VCaP (cell line): Measurements from ENCODE around the gene STUM.

Experiments
- H3K27ac ChIP-seq: fragments of 450-650 bp; 2 replicates; pipeline ENCODE4 v1.5.1; 2017
- TF ChIP-seq, protein P1 (sequence below): fragments of 450-650 bp; conservative IDR thresholded peaks from 2 replicates; pipeline ENCODE4 v1.5.1; 2017; ENCODE audit warnings: mild to moderate bottlenecking, moderate library complexity

The STUM gene

DNA sequence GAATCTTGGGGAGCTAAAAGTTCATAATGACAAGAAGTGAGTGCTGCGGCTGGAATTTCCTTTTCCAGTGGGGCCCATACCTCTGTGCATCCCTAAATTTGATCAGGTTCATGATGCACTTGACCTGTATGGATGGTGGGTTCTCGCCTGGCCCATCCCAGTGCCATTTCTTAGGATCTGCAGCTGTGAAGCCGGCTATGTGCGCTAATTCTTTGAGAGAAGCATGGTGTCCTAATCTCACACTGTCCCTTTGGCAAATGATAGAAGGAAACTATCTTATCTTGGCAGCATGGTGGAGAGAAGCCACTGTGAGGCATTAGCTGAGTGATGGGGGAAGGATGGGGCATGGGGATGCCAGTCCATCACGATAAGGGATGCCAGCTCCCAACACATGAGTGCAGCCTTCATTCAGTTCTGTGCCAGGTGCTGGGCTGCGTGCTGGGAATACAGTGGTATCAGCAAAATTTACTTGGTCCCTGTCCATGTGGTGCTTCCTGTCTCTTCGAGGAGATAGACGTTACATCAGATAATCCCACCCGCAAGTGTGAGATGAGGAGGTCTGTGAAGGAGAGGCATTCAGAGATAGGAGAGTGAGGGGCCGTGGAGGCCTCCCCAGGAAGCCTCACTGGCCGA, 30.5 kb downstream of the STUM start:
- TF ChIP-seq, protein P1, sequence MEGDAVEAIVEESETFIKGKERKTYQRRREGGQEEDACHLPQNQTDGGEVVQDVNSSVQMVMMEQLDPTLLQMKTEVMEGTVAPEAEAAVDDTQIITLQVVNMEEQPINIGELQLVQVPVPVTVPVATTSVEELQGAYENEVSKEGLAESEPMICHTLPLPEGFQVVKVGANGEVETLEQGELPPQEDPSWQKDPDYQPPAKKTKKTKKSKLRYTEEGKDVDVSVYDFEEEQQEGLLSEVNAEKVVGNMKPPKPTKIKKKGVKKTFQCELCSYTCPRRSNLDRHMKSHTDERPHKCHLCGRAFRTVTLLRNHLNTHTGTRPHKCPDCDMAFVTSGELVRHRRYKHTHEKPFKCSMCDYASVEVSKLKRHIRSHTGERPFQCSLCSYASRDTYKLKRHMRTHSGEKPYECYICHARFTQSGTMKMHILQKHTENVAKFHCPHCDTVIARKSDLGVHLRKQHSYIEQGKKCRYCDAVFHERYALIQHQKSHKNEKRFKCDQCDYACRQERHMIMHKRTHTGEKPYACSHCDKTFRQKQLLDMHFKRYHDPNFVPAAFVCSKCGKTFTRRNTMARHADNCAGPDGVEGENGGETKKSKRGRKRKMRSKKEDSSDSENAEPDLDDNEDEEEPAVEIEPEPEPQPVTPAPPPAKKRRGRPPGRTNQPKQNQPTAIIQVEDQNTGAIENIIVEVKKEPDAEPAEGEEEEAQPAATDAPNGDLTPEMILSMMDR, result no peak
- no peak overlapping the region for H3K27ac ChIP-seq

DNA sequence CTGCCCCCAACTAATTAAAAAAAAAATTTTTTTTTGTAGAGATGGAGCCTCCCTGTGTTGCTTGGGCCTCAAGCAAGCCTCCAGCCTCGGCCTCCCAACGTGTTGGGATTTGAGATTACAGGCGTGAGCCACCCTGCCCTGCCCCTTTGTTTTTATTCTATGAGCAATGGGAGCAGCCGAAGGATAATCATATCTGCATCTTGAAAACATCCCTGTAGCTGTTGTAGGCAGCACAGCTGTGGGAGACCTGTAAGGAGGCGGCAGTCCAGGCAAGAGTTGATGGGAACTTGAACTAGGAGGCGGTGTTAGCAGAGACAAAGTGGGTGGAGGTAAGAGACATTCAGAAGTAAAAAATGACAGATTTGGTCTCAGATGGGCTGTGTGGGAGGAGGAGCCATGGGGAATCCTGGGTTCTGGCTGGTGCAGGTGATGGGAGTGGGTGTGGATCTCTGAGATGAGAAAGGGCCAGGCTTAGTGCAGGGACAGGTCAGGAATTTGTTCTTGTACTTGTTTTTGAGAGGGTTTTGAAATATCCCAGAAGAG, 31.3 kb downstream of the STUM start:
- TF ChIP-seq, protein P1, result no peak
- H3K27ac ChIP-seq, result no peak overlapping the region

DNA sequence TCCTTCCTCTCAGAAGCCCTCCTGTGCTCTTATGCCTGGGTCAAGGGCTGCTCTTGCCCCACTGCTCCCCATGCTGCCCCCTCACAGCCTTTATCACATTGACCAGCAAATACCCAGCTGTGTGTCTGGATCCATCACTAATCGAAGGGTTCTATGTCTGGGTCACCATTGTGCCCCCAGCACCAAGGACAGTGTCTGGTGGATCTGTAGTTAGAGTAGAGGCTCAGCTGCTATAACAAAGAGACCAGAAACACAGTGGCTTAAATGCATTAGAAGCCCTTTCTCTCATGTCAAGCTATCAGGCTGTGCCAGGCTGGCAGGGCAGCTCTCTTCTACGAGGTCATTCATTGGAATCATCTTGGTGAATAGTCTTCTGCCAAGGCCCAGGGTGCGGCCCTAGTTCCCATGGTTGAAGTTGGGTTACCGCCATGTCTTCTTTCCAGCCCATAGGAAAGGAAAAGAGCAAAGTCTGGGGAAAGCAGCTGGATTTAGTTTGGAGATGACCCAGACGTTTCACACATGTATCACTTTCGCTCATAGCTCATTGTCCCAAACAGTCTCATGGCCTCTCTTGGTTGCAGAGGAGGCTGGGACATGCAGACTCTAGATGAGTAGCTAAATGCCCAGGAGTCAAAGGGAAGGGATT, 32.2 kb downstream of the STUM start:
- TF ChIP-seq, protein P1, result no peak
- no peak overlapping the region for H3K27ac ChIP-seq

DNA sequence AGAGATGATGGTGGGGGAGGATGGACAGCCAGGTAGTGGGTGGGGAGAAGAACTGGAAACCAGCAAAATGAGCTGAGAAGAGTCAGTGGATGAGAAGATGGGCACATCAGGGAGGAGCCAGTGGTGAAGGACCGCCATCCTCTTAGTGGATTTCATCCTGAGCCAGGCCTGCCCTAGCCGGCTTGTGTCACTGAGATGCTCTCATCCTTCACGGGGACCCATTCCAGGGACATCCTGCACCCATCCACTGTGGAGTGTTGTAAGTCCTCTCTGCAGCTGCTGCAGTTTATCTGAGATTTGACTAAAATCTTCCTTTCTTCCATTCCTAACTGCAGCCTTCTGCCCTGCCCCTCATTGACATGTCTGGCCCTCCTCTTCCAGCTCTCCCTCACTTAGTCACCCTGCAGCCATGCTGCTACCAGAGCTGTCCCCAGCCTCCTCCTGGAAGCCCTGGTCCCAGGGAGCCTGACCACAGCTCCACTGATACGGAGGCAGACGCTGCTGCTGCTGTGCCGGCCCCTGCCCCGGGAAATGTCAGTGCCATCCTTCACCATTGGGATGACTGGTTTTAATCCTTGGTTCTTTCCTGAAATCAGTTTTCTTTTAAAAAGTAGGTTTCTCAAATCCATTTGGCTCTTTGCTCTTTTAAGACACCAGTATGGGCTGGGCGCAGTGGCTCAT, 33.2 kb downstream of the STUM start:
- TF ChIP-seq, protein P1, result no peak
- H3K27ac ChIP-seq, result no peak overlapping the region

DNA sequence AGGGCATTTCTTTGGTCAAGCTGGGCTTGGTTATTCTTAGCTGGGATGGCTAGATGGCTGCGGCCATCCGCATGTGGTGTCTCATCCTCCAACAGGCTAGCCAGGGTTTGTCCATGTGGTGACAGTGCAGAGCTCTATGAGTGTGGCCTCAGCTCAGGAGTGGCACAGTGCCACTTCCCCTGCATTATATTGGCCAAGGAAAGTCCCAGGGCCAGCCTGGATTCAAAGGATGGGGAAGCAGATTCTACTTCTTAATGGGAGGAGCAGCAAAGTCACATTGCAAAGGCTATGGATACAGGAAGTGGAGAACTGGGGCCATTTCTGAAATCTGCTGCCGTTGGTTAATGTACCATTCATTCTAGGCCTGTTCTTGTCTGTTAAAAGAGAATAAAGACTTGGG, 34.4 kb downstream of the STUM start:
- no peak overlapping the region for H3K27ac ChIP-seq
- TF ChIP-seq, protein P1, result no peak

DNA sequence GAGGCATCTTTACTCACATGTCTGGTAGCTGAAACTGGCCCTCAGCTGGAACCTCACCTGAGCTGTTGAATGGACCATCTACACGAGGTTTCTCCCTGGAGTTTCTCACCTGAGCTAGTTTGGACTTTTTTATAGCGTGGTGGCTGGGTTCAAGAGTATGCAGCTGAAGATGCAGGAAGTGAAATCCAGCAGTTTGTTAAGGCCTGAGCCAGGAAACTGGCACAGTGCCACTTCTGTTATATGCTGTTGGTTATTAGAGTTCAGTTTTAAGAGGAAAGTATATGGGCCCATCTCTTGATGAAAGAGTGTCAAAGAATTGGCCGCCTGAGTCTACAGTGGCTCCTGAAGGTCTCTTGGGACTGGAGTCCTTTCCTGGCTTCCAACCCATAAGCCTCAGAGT, 35.6 kb downstream of the STUM start:
- TF ChIP-seq, protein P1, result no peak
- H3K27ac ChIP-seq, result no peak overlapping the region

DNA sequence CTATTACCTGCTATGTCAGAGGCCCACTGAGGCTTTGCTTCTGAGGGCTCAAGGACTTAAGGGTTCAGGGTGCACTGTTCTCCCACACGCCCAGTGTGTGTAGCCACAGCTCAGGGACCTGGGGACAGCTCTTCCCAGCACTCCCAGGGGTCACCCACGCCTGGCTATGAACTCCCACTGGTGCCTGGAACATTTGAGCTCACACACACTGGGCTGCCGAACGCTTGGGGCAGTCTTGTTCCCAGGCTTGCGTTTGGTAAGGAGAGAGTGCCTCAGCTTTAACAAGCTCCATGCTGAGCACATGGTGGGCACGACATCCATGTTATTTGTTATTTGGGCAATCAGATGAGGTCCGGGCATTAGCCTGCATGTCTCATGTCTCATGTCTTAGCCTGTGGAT, 37.6 kb downstream of the STUM start:
- TF ChIP-seq, protein P1, result no peak
- H3K27ac ChIP-seq, result no peak overlapping the region
